ENCODE data around the gene KRTAP5-5. TPM values are rescaled to one million over a fixed set of nuclear protein-coding genes. Genes with fewer than 3 reads are reported as not detected.

Gene KRTAP5-5
- total and polyA plus RNA-seq, 8 donors: not detected

GRCh38 chr11:1672613-1673350 is 43.2 kb downstream of the KRTAP5-5 start:
- no peak for DNase-seq
- no peak for TF ChIP-seq CTCF (IDR thresholded peaks at IDR 0.05)
- TF ChIP-seq EP300 (IDR thresholded peaks at IDR 0.05): no peak
- TF ChIP-seq POLR2A (IDR thresholded peaks at IDR 0.05): no peak
- no peak for TF ChIP-seq POLR2AphosphoS5 (IDR thresholded peaks at IDR 0.05)
- Histone ChIP-seq H3K4me1 (no peaks in the 10 kb centered on the region), H3K4me3 (no peak overlapping the region), H3K9me3 (no peaks in the 10 kb centered on the region), H3K27me3 (peaks cover 0 to 68% (median 24%) of the 10 kb centered on the region in 3 donors), H3K27ac (no peak overlapping the region), H3K36me3 (no peaks in the 10 kb centered on the region)
- intact Hi-C loops (cut with DNase I; ENCODE audit: low total_unique reads): no loop called here
- WGBS, 5 donors: 80 to 88% (median 83%) methylated on average over 15 of the region's 15 CpGs

GRCh38 chr11:1673446-1674172 is 44.0 kb downstream of the KRTAP5-5 start:
- DNase-seq: no peak
- H3K9me3 ChIP-seq: no peaks in the 10 kb centered on the region
- H3K27ac ChIP-seq: no peak overlapping the region
- WGBS, 5 donors: 40 to 48% (median 46%) methylated on average over 11 of the region's 11 CpGs
- TF ChIP-seq CTCF (IDR thresholded peaks at IDR 0.05) (no peak), POLR2AphosphoS5 (IDR thresholded peaks at IDR 0.05) (no peak), EP300 (IDR thresholded peaks at IDR 0.05) (no peak)
- H3K27me3 ChIP-seq: peaks cover 0 to 68% (median 32%) of the 10 kb centered on the region in 3 donors
- no peak overlapping the region for H3K4me3 ChIP-seq
- no peaks in the 10 kb centered on the region for H3K4me1 ChIP-seq
- intact Hi-C loops (cut with DNase I; ENCODE audit: low total_unique reads): no loop called here
- H3K36me3 ChIP-seq: no peaks in the 10 kb centered on the region

GRCh38 chr11:1674173-1675131 is 44.9 kb downstream of the KRTAP5-5 start:
- Histone ChIP-seq H3K27me3 (peaks cover 0 to 65% (median 28%) of the 10 kb centered on the region in 3 donors), H3K27ac (no peak overlapping the region), H3K4me3 (no peak overlapping the region)

More at GRCh38 chr11:1674173-1675131, 44.9 kb downstream of the KRTAP5-5 start:
- Histone ChIP-seq H3K9me3 (no peaks in the 10 kb centered on the region), H3K36me3 (no peaks in the 10 kb centered on the region), H3K4me1 (no peaks in the 10 kb centered on the region)
- intact Hi-C loops (cut with DNase I; ENCODE audit: low total_unique reads): no loop called here
- WGBS, 5 donors: 44 to 55% (median 50%) methylated on average over 17 to 21 of the region's 21 CpGs
- TF ChIP-seq CTCF (IDR thresholded peaks at IDR 0.05): no peak
- TF ChIP-seq POLR2AphosphoS5 (IDR thresholded peaks at IDR 0.05): no peak
- no peak for TF ChIP-seq POLR2A (IDR thresholded peaks at IDR 0.05)
- no peak for TF ChIP-seq EP300 (IDR thresholded peaks at IDR 0.05)
- DNase-seq: no peak
